Skin epidermis (tissue), 12 donors: ENCODE data around the gene NOX3.
A peak's percentile ranks its signal among the peaks of the same experiment; 100 is the strongest.

Source experiments
- H3K27ac ChIP-seq, 21 experiments: fragments of 200-600 bp; sonication (generic) in 11 of 21; one replicate each; pipeline ENCODE4 v1.5.0; 2020; ENCODE audit warnings: mild to moderate bottlenecking in 3 of 21, inconsistent platforms in 2 of 21, moderate library complexity in 2 of 21
- H3K4me3 ChIP-seq, 7 experiments: fragments of 200-600 bp; sonication (generic) in 2 of 7; one replicate each; pipeline ENCODE4 v1.5.0; 2020; ENCODE audit warnings: inconsistent platforms in 2 of 7, mild to moderate bottlenecking in 2 of 7, moderate library complexity in 1 of 7

The NOX3 gene

GRCh38 chr6:155436981-155437749 lies 18.5 kb downstream of the NOX3 start:
- no peak overlapping the region for H3K4me3 ChIP-seq
- no peak overlapping the region for H3K27ac ChIP-seq

- Histone ChIP-seq H3K4me3 (no peak overlapping the region), H3K27ac (no peak overlapping the region)
Measured at GRCh38 chr6:155434829-155435423, 20.7 kb downstream of the NOX3 start.

GRCh38 chr6:155434096-155434495 lies 21.5 kb downstream of the NOX3 start:
- Histone ChIP-seq H3K4me3 (no peak overlapping the region), H3K27ac (no peak overlapping the region)

GRCh38 chr6:155432293-155432692 lies 23.3 kb downstream of the NOX3 start:
- Histone ChIP-seq H3K27ac (no peak overlapping the region), H3K4me3 (no peak overlapping the region)

GRCh38 chr6:155429321-155429893 lies 26.2 kb downstream of the NOX3 start:
- Histone ChIP-seq H3K4me3 (no peak overlapping the region), H3K27ac (no peak overlapping the region)

GRCh38 chr6:155426408-155426945 lies 29.2 kb downstream of the NOX3 start:
- Histone ChIP-seq H3K27ac (no peak overlapping the region), H3K4me3 (no peak overlapping the region)

GRCh38 chr6:155424181-155424580 lies 31.5 kb downstream of the NOX3 start:
- H3K27ac ChIP-seq = no peak overlapping the region
- no peak overlapping the region for H3K4me3 ChIP-seq

- no peak overlapping the region for H3K27ac ChIP-seq
- H3K4me3 ChIP-seq = no peak overlapping the region
Measured at GRCh38 chr6:155422635-155423034, 33.0 kb downstream of the NOX3 start.

- Histone ChIP-seq H3K4me3 (no peak overlapping the region), H3K27ac (no peak overlapping the region)
Measured at GRCh38 chr6:155420492-155420891, 35.1 kb downstream of the NOX3 start.

- Histone ChIP-seq H3K4me3 (no peak overlapping the region), H3K27ac (peak overlapping the region in 8 of 21 experiments; percentile 4 to 70 (median 52))
Measured at GRCh38 chr6:155419161-155419560, 36.5 kb downstream of the NOX3 start.

- H3K27ac ChIP-seq = peak overlapping the region in 17 of 21 experiments; percentile 4 to 67 (median 48)
- peak overlapping the region in 1 of 7 experiments; percentile 11 for H3K4me3 ChIP-seq
Measured at GRCh38 chr6:155418017-155418761, 37.5 kb downstream of the NOX3 start.

GRCh38 chr6:155417454-155417853 lies 38.2 kb downstream of the NOX3 start:
- H3K4me3 ChIP-seq = no peak overlapping the region
- H3K27ac ChIP-seq = peak overlapping the region in 12 of 21 experiments; percentile 3 to 63 (median 50)

GRCh38 chr6:155415953-155416352 lies 39.7 kb downstream of the NOX3 start:
- Histone ChIP-seq H3K4me3 (no peak overlapping the region), H3K27ac (no peak overlapping the region)

- no peak overlapping the region for H3K4me3 ChIP-seq
- no peak overlapping the region for H3K27ac ChIP-seq
Measured at GRCh38 chr6:155414049-155414448, 41.6 kb downstream of the NOX3 start.

- no peak overlapping the region for H3K27ac ChIP-seq
- no peak overlapping the region for H3K4me3 ChIP-seq
Measured at GRCh38 chr6:155412335-155412734, 43.3 kb downstream of the NOX3 start.

GRCh38 chr6:155411154-155412052 lies 44.2 kb downstream of the NOX3 start:
- no peak overlapping the region for H3K4me3 ChIP-seq
- no peak overlapping the region for H3K27ac ChIP-seq

- Histone ChIP-seq H3K4me3 (no peak overlapping the region), H3K27ac (no peak overlapping the region)
Measured at GRCh38 chr6:155409391-155409790, 46.2 kb downstream of the NOX3 start.

- no peak overlapping the region for H3K27ac ChIP-seq
- no peak overlapping the region for H3K4me3 ChIP-seq
Measured at GRCh38 chr6:155408981-155409380, 46.7 kb downstream of the NOX3 start.

- Histone ChIP-seq H3K27ac (no peak overlapping the region), H3K4me3 (no peak overlapping the region)
Measured at GRCh38 chr6:155408231-155408630, 47.4 kb downstream of the NOX3 start.
